H9 (cell line): ENCODE measurements around the gene SNTG2. TPM values are rescaled to one million over a fixed set of nuclear protein-coding genes. Genes with fewer than 3 reads are reported as not detected.

Experiments used
- DNase-seq: peaks from one replicate; pipeline ENCODE4 v3.0.0-alpha.2; 2017
- H2AFZ ChIP-seq: one replicate; pipeline ENCODE4 v1.6.1; 2013; ENCODE audit warnings: mild to moderate bottlenecking, low read length, control low read depth, moderate library complexity
- H2AK5ac ChIP-seq: 2 replicates; pipeline ENCODE4 v1.6.1; 2013; ENCODE audit warnings: low read length, control low read depth, mixed read lengths; ENCODE audit not compliant: insufficient read length
- H2BK120ac ChIP-seq: one replicate; pipeline ENCODE4 v1.6.1; 2013; ENCODE audit warnings: low read depth, mild to moderate bottlenecking, low read length, control low read depth, inconsistent platforms; ENCODE audit not compliant: poor library complexity, severe bottlenecking
- H2BK12ac ChIP-seq: 2 replicates; pipeline ENCODE4 v1.6.1; 2013; ENCODE audit warnings: low read length, control low read depth, mixed read lengths, low read depth; ENCODE audit not compliant: insufficient read length
- H2BK15ac ChIP-seq: 2 replicates; pipeline ENCODE4 v1.6.1; 2013; ENCODE audit warnings: low read depth, low read length, control low read depth
- H2BK20ac ChIP-seq: one replicate; pipeline ENCODE4 v1.6.1; 2013; ENCODE audit warnings: low read depth, mild to moderate bottlenecking, low read length, control low read depth, inconsistent platforms; ENCODE audit not compliant: poor library complexity, severe bottlenecking
- H2BK5ac ChIP-seq: 2 replicates; pipeline ENCODE4 v1.6.1; 2013; ENCODE audit warnings: low read length, control low read depth, mixed read lengths; ENCODE audit not compliant: insufficient read length
- H3K14ac ChIP-seq: 2 replicates; pipeline ENCODE4 v1.6.1; 2013; ENCODE audit warnings: low read length, control low read depth; ENCODE audit not compliant: insufficient read depth
- H3K18ac ChIP-seq: 2 replicates; pipeline ENCODE4 v1.6.1; 2013; ENCODE audit warnings: low read depth, mild to moderate bottlenecking, mixed read lengths, low read length, control low read depth; ENCODE audit not compliant: insufficient read length
- H3K23ac ChIP-seq: 2 replicates; pipeline ENCODE4 v1.6.1; 2013; ENCODE audit warnings: low read length, control low read depth, mixed read lengths, low read depth; ENCODE audit not compliant: insufficient read length
- H3K23me2 ChIP-seq: 2 replicates; pipeline ENCODE4 v1.6.1; 2013; ENCODE audit warnings: low read depth, mild to moderate bottlenecking, mixed read lengths, low read length, control low read depth; ENCODE audit not compliant: insufficient read length, poor library complexity, severe bottlenecking
- H3K27ac ChIP-seq: 2 replicates; pipeline ENCODE4 v1.5.1; 2013; ENCODE audit warnings: low read length, control low read depth, mixed read lengths, low read depth; ENCODE audit not compliant: insufficient read length
- H3K27me3 ChIP-seq: 2 replicates; pipeline ENCODE4 v1.6.1; 2013; ENCODE audit warnings: low read length, control low read depth, inconsistent platforms; ENCODE audit not compliant: insufficient read depth
- H3K4ac ChIP-seq: 2 replicates; pipeline ENCODE4 v1.6.1; 2013; ENCODE audit warnings: low read depth, mild to moderate bottlenecking, control low read depth, inconsistent platforms, low read length, moderate library complexity
- H3K4me1 ChIP-seq: 2 replicates; pipeline ENCODE4 v1.6.1; 2013; ENCODE audit warnings: low read length, control low read depth, inconsistent platforms; ENCODE audit not compliant: insufficient read depth
- H3K4me2 ChIP-seq: 2 replicates; pipeline ENCODE4 v1.6.1; 2013; ENCODE audit warnings: low read length, control low read depth, mixed read lengths; ENCODE audit not compliant: insufficient read length, insufficient read depth
- H3K56ac ChIP-seq: 2 replicates; pipeline ENCODE4 v1.6.1; 2013; ENCODE audit warnings: low read depth, mild to moderate bottlenecking, mixed read lengths, low read length, control low read depth; ENCODE audit not compliant: insufficient read length
- H3K79me1 ChIP-seq: 2 replicates; pipeline ENCODE4 v1.6.1; 2013; ENCODE audit warnings: low read depth, mild to moderate bottlenecking, moderate library complexity, low read length, control low read depth, inconsistent platforms; ENCODE audit not compliant: insufficient read depth, poor library complexity, severe bottlenecking
- H3K79me2 ChIP-seq: 2 replicates; pipeline ENCODE4 v1.6.1; 2013; ENCODE audit warnings: low read length, control low read depth, inconsistent platforms; ENCODE audit not compliant: insufficient read depth
- H3K9ac ChIP-seq: 2 replicates; pipeline ENCODE4 v1.6.1; 2013; ENCODE audit warnings: low read length, control low read depth, mixed read lengths; ENCODE audit not compliant: insufficient read length; ENCODE audit errors: extremely low read depth
- H3K9me3 ChIP-seq: one replicate; pipeline ENCODE4 v1.6.1; 2013; ENCODE audit warnings: low read depth, low read length, inconsistent platforms; ENCODE audit not compliant: control insufficient read depth
- H3T11ph ChIP-seq: one replicate; pipeline ENCODE4 v1.6.1; 2013; ENCODE audit warnings: mild to moderate bottlenecking, low read length, control low read depth, inconsistent platforms
- H4K20me1 ChIP-seq: one replicate; pipeline ENCODE4 v1.6.1; 2013; ENCODE audit not compliant: control insufficient read depth, insufficient read length, insufficient read depth
- H4K5ac ChIP-seq: 2 replicates; pipeline ENCODE4 v1.6.1; 2013; ENCODE audit warnings: low read depth, mild to moderate bottlenecking, mixed read lengths, low read length, control low read depth; ENCODE audit not compliant: insufficient read length
- H4K8ac ChIP-seq: replicated peaks from 2 replicates; pipeline ENCODE4 v1.6.1; 2013; ENCODE audit warnings: low read length, control low read depth, mixed read lengths, low read depth; ENCODE audit not compliant: insufficient read length
- H4K91ac ChIP-seq: 2 replicates; pipeline ENCODE4 v1.6.1; 2013; ENCODE audit warnings: low read depth, mild to moderate bottlenecking, moderate library complexity, mixed read lengths, low read length, control low read depth; ENCODE audit not compliant: insufficient read length
- H3K27ac Mint-ChIP-seq, 3 experiments: 2 replicates in 2 of 3; 3 replicates in 1 of 3; pipeline ENCODE4 v1.8.0; 2020 to 2021; ENCODE audit warnings: mixed read lengths in 3 of 3, mild to moderate bottlenecking in 1 of 3, moderate library complexity in 1 of 3
- H3K27me3 Mint-ChIP-seq: 2 replicates; pipeline ENCODE4 v1.8.0; 2021; ENCODE audit warnings: low read depth, mild to moderate bottlenecking, moderate library complexity, mixed read lengths
- H3K36me3 Mint-ChIP-seq, 3 experiments: 2 replicates in 2 of 3; 3 replicates in 1 of 3; pipeline ENCODE4 v1.8.0; 2020 to 2021; ENCODE audit warnings: low read depth in 3 of 3, mixed read lengths in 3 of 3; ENCODE audit not compliant: insufficient read depth in 1 of 3
- H3K4me1 Mint-ChIP-seq, 2 experiments: 2 replicates each; pipeline ENCODE4 v1.8.0; 2020; ENCODE audit warnings: mixed read lengths in 2 of 2
- H3K4me3 Mint-ChIP-seq, 2 experiments: 2 replicates in 1 of 2; 3 replicates in 1 of 2; pipeline ENCODE4 v1.8.0; 2020 to 2021; ENCODE audit warnings: mild to moderate bottlenecking in 2 of 2, mixed read lengths in 2 of 2, moderate library complexity in 1 of 2
- H3K9me3 Mint-ChIP-seq, 2 experiments: 2 replicates in 1 of 2; 3 replicates in 1 of 2; pipeline ENCODE4 v1.8.0; 2020; ENCODE audit warnings: mild to moderate bottlenecking in 2 of 2, mixed read lengths in 2 of 2, moderate library complexity in 1 of 2
- CTCF ChIP-seq: fragments of 200-600 bp; sonication (generic); conservative IDR thresholded peaks from 3 replicates; pipeline ENCODE4 v1.8.0; 2021; ENCODE audit warnings: antibody characterized with exemption, mild to moderate bottlenecking
- WGBS: extraction: QIAGEN DNeasy Blood & Tissue Kit; methylation state at CpG from one replicate; pipeline ENCODE4 v1.1.7; 2013; ENCODE audit warnings: missing lambda C conversion rate, low lambda C conversion rate, mixed read lengths; ENCODE audit not compliant: insufficient read length; ENCODE audit errors: extremely low coverage; 5-methylcytosine and 5-hydroxymethylcytosine counted together
- total RNA-seq: library from RNA; stranded (reverse); gene quantifications from 2 replicates; pipeline ENCODE4 v1.2.1, GENCODE V29; 2021

Gene SNTG2
- total RNA-seq, 1 experiment from 2014 or later: 13.2 TPM

- no peak overlapping the region for H4K8ac ChIP-seq
- DNase-seq: no peak
- H3K4me1 ChIP-seq: peaks cover 6% of the 10 kb centered on the region
- no peak overlapping the region for H3K18ac ChIP-seq
- Mint-ChIP-seq H3K4me3 (no peak overlapping the region), H3K27ac (no peak overlapping the region), H3K9me3 (peaks cover 13 to 16% of the 10 kb centered on the region in 2 experiments), H3K36me3 (peaks cover 9 to 11% (median 9%) of the 10 kb centered on the region in 3 experiments), H3K27me3 (peaks cover 5% of the 10 kb centered on the region), H3K4me1 (peaks cover 26 to 28% of the 10 kb centered on the region in 2 experiments)
- H4K91ac ChIP-seq: no peak overlapping the region
- H3K14ac ChIP-seq: no peak overlapping the region
- H2BK15ac ChIP-seq: no peak overlapping the region
- no peak overlapping the region for H3K4me2 ChIP-seq
- WGBS: no CpG with 5 or more reads among the region's 3 CpGs
- H2AK5ac ChIP-seq: no peak overlapping the region
- H2AFZ ChIP-seq: no peak overlapping the region
- TF ChIP-seq CTCF: no peak
- no peaks in the 10 kb centered on the region for H4K20me1 ChIP-seq
- no peak overlapping the region for H3K23ac ChIP-seq
- H3K56ac ChIP-seq: no peak overlapping the region
- no peak overlapping the region for H2BK120ac ChIP-seq
- H4K5ac ChIP-seq: no peak overlapping the region
- no peaks in the 10 kb centered on the region for H3K23me2 ChIP-seq
- no peak overlapping the region for H2BK5ac ChIP-seq
- no peak overlapping the region for H3K9ac ChIP-seq
- no peak overlapping the region for H3K27ac ChIP-seq
- no peaks in the 10 kb centered on the region for H3K9me3 ChIP-seq
- H2BK20ac ChIP-seq: no peak overlapping the region
- H3K79me2 ChIP-seq: no peaks in the 10 kb centered on the region
- H3K4ac ChIP-seq: no peak overlapping the region
- no peak overlapping the region for H3T11ph ChIP-seq
- no peak overlapping the region for H2BK12ac ChIP-seq
- no peaks in the 10 kb centered on the region for H3K79me1 ChIP-seq
- H3K27me3 ChIP-seq: no peaks in the 10 kb centered on the region
Observed at GRCh38 chr2:943821-944220, 6.8 kb upstream of the SNTG2 start.
